ELF-1 (cell line): ENCODE results near the gene SLC19A1.

Experiments used
- DNase-seq: peaks from one replicate; pipeline ENCODE4 v3.0.0-alpha.2; 2016; ENCODE audit warnings: low read depth, low spot score

The SLC19A1 gene

GRCh38 chr21:45468051-45468970 lies 73.9 kb downstream of the SLC19A1 start:
- DNase-seq: no peak

DNA sequence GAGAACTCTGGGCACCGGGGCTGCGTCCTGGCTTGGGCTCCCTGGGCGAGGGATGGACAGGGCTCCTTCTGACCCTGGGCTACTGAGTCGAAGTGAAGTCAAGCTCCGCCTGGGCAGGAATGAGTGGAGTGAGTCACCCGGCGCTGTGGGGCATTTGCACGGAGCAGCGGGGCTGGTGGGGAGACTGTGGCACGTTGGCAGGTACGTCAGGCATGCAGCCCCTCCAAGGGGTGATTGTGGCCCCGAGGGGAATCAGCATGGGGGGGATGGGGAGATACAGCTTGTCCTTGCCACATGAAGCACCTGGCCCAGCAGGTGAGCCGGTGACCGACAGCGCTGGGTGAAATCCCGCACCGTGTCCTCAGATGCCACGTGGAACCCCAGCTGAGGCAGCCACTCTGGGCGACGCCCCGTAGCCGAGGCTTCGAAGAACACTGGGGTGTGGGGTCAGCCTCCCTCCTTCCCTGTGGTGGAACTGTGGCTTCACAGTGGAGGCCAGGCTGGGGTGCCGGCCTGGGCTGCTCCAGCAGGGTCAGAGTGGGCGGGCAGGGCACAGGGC lies 74.9 kb downstream of the SLC19A1 start:
- no peak for DNase-seq

DNA sequence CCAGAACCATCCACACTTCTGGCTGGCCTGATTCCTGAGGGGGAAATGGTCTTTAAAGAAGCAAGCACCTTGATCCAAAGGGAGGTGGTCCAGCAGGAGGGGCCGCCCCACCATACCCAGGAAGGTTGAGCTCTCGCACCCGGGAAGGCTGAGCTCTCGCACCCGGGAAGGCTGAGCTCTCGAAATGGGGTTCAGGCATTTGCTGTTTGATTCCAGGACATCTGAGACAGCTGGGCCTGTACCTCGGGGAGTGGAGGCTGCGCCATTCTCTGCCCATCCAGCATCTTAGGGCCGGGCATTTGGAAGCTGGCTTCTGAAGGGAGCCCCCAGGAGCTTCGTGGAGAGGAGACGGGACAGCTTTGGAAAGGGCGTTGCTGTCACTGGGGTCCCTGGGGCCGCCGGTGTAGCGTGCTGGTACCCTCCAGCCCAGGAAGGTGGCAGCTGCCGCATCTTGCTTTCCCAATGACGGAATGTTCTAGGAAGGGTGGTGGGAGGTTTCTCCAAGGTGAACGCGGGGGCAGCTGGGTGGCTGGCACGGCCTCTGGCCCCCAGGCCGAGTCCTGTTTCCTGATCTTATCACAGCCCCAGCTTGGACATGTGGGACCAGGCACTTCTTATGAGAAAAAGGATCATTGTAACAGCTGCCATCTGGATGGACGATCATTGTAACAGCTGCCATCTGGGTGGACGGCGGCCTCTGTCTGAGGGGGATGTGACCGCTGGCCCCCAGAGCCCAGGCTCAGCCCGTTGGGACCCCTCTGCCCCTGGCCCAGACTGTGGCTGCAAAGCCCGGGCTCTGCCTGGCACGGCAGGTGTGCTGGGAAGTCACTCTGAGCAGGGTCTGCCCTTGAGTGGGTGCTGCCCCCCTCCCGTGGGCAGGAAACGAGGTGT lies 75.7 kb downstream of the SLC19A1 start:
- no peak for DNase-seq

GRCh38 chr21:45465611-45466329 lies 76.5 kb downstream of the SLC19A1 start:
- no peak for DNase-seq

GRCh38 chr21:45465105-45465504 lies 77.1 kb downstream of the SLC19A1 start:
- no peak for DNase-seq

- no peak for DNase-seq
Observed at GRCh38 chr21:45464309-45464708, 77.9 kb downstream of the SLC19A1 start.

GRCh38 chr21:45463871-45464270 lies 78.4 kb downstream of the SLC19A1 start:
- DNase-seq: no peak

DNA sequence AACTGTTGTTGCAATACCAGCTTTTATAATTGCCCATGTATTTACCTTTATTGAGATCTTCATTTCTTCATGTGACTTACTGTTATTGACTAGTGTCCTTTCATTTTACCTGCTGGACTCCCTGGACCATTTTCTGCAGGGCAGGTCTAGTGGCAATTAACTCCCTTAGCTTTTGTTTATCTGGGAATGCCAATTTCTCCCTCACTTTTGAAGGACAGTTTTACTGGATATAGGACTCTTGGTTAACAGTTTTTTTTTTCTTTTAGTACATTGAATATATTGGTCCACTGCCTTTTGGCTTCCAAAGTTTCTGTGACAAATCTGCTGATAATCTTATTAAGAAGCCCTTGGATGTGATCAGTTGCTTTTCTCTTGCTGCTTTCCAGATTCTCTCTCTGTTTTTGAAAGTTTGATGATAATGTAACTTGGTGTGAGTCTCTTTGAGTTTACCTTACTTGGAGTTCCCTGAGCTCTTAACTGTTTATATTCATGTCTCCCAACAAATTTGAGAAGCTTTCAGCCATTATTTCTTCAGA lies 80.4 kb downstream of the SLC19A1 start:
- DNase-seq: no peak

DNA sequence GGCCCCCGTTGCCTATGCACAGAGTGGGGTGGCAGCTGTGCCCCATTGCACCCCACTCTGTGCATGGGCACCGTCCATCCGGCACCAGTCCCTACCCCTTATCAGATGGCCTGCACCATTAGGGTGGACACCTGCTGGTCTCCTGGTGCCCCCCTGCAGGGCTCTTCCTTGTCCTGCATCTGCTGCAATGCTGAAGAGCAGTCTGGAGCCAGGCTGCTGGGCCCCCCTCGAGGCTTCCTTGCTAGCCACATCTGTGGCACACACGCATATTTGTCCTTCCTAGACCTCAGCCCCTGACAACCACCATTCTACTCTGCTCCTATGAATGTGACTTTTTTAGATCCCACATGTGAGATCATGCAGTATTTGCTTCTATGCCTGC lies 80.9 kb downstream of the SLC19A1 start:
- DNase-seq: no peak

DNA sequence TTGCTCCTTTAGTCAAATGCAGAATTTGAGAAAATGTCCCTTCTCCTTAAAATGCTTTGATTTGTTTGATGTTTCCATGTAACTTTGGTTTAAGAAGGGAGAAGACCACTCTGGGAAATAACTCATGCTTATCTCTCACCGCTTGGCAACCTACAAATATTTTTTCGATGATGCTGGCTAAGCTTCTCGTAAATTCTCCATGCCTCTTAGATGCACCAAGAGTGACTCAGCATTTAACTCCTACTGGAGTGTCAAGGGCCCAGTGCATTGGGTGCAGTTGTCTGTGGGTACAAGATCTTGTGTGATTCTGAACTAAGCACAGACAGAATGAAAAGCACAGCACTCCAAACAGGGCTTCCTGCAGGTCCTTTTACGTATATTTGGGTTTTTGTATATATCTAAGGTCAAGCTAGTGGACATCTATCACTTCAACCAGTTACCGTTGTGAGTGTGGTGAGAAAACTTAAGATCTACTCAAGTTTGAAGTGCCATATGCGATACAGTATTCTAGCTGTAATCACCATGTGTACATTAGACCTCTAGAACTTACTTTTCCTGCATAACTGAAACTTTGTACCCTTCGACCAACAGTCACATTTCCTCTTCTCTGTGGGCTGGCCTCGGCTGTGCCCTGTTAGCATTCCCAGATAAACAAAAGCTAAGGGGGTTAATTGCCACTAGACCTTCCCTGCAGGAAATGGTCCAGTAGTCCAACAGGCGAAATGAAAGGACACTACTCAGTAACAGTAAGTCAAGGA lies 81.5 kb downstream of the SLC19A1 start:
- DNase-seq: no peak

GRCh38 chr21:45460011-45460565 lies 82.2 kb downstream of the SLC19A1 start:
- no peak for DNase-seq

DNA sequence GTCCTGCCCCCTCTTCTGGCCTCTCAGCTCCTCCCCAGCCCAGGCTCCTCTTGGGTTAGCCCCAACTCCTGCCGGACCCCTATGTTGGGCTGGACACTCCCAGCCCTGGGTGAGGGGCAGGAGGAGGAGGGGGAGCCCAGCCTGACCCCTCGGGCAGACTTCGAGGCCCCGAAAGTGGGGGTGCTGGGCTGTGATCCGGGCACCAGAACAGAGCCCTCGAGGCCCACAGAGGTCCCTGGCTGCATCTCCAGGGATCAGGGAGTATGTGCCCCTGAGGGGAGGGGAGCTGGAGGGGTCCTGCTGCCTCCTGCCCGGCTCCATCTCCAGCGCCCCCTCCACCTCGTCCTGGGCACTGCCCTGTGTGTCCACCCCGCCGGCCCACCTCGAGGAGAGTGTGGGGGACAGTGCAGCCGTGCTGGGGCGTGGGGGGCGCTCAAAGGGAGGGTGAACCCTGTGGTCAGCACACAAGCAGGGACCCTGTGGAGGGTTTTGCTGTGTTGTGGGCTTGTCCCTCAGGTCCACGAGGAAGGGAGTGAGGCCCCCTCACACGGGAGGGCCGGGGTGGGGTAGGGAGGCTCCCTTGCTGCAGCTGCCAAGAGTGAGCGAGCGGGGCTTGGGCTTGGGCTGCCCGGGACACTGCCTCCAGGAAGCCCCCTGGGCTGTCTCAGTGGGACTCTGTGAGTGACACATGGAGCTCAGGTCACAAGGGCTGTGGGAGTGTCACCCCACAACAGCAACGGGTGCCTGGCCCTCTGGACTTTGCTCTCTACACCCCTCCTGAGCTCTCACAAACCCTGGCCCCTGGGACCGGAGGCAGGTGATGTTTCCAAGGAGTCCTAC lies 82.8 kb downstream of the SLC19A1 start:
- no peak for DNase-seq

DNA sequence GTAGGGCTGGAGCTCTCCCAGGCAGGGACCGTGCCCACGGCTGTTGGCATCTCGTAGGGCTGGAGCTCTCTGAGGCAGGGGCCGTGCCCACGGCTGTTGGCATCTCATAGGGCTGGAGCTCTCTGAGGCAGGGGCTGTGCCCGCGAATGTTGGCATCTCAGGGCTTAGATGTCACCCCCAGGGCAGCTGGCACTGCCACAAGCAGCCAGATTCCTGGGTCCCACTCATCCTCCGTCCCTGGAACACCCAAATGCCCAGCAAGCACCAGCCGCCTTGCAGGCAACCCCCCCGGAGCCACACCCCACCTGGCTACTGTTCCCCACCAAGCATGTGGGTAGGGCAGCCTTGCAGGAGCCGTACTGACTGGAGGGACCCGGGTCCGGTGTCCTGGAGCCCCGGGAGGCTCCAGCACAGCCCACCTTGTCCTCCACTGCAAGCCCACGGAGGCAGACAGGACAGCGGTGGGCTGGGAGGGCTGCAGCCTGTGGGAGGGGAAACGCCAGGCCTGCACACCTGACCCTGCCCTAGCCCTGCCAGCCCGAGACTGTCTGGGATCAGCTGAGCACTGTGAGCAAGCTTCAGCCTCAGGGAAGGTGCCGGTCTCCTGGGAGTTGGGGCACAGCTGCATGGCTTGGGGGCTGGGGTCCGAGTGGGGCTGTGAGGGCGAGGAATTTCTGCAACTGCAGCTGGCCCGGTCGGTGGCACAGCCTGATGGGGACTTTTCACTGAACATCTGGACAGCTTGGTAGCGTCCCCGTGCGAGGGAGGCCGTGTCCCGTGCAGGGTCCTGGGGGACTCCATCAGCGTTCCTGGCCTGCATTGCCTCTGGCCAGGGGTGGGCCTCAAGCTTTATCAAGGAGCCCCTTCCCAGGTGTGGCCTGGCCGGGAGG lies 83.7 kb downstream of the SLC19A1 start:
- DNase-seq: no peak

DNA sequence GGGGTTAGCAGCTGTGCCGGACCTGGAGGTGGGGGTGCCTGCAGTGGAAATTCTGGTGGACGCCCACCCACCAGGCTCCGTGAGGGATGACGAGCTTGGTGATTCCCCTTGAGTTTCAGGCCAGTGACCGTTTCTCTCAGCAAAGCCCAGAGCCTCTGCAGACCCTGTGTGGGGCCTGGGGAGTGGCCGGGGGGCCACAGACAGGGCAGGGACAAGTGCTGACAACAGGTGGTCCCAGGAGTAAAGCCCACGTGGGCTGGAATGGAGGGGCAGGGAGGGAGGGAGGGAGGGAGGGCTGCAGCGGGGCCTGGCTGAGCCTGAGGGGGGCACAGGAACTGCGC lies 84.4 kb downstream of the SLC19A1 start:
- no peak for DNase-seq

DNA sequence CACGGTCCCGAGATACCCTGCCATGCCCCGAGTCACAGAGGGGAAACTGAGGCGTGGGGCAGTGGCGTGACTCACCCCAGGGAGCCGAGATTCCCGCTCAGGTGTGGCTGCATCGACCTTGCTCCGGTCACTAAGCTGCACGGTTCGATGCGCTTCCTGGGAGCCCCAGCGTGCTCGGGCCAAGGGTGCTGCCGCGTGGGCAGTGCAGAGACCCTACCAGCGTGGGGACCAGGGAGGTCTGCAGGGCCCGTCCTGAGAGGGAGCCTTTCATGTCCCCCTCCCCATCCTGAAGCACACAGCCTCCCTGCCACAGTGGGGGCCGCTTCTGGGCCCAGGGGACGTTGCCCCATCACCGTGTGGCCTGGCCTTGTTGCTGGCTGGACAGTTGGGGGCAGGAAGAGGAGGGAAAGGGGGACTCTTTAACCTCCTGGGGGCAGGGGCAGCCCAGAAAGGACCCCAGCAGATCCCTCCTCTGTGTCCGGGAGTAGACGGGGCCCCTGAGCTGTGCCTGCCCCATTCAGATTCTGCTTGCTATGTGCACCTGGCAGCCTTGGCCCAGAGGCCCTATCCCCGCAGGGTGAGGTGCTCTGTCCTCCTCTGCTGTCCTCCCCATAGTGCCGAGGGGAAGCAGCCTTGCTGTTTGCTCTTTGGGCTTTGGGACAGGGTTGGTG lies 84.9 kb downstream of the SLC19A1 start:
- no peak for DNase-seq

- no peak for DNase-seq
Observed at GRCh38 chr21:45456584-45457160, 85.6 kb downstream of the SLC19A1 start.
